Endothelial cell of umbilical vein (primary cell): Measurements from ENCODE around the gene SPTBN4. TPM values are rescaled to one million over a fixed set of nuclear protein-coding genes. Genes with fewer than 3 reads are reported as not detected.

ENCODE experiments used
- BruUV-seq: library from RNA; stranded (reverse); fragments of 400-500 nt; replicated peaks from 2 replicates; lab custom pipeline; 2021; lab: Mats Ljungman, UMichigan
- CTCF ChIA-PET: fragments of 300-600, 350-600 bp; sonication (Branson Sonifier 250); formaldehyde crosslinking; loops from one replicate; lab custom pipeline; 2021; ENCODE audit warnings: antibody characterized with exemption, inconsistent platforms; lab: Charles Lee
- POLR2A ChIA-PET: fragments of 300-600, 350-600 bp; sonication (Branson Sonifier 250); formaldehyde crosslinking; loops from one replicate; lab custom pipeline; 2021; ENCODE audit warnings: antibody characterized with exemption, inconsistent platforms; lab: Charles Lee
- DNase-seq: peaks from one replicate; pipeline ENCODE4 v3.0.0-alpha.2; 2011; ENCODE audit warnings: low read depth, low spot score
- FAIRE-seq: peaks from 2 replicates; lab custom pipeline; 2011; peaks lifted over from hg19 to GRCh38; lab: Jason Lieb, UNC
- H2AFZ ChIP-seq: 2 replicates; pipeline ENCODE4 v1.6.0; 2012; ENCODE audit warnings: low read depth, low read length, control low read depth, inconsistent platforms
- H3K27ac ChIP-seq: 2 replicates; pipeline ENCODE4 v1.5.1; 2011; ENCODE audit warnings: low read depth, mild to moderate bottlenecking, control low read depth, low read length, moderate library complexity; ENCODE audit not compliant: insufficient read depth
- H3K27me3 ChIP-seq, 2 experiments: 2 replicates each; pipeline versions ENCODE4 v1.6.0 to v1.6.1; 2011; ENCODE audit warnings: low read length in 2 of 2, mixed read lengths in 1 of 2; ENCODE audit not compliant: control insufficient read depth in 2 of 2, insufficient read depth in 2 of 2
- H3K36me3 ChIP-seq, 2 experiments: 2 replicates in 1 of 2; 3 replicates in 1 of 2; pipeline ENCODE4 v1.5.1; 2011; ENCODE audit warnings: low read length in 2 of 2, mild to moderate bottlenecking in 1 of 2, moderate library complexity in 1 of 2; ENCODE audit not compliant: control insufficient read depth in 2 of 2, insufficient read depth in 2 of 2; ENCODE audit errors: extremely low read depth in 1 of 2
- H3K4me1 ChIP-seq: 3 replicates; pipeline ENCODE4 v1.5.1; 2011; ENCODE audit warnings: mild to moderate bottlenecking, low read length; ENCODE audit not compliant: control insufficient read depth, insufficient read depth; ENCODE audit errors: extremely low read depth
- H3K4me2 ChIP-seq: 2 replicates; pipeline ENCODE4 v1.6.1; 2011; ENCODE audit warnings: low read length, control low read depth, mixed read lengths; ENCODE audit not compliant: insufficient read depth
- H3K4me3 ChIP-seq, 3 experiments: fragments of 200-600 bp in 1 of 3; sonication (generic), shearing (Covaris generic) in 1 of 3; replicated peaks in 1 of 3; 2 replicates each; pipeline ENCODE4 v1.5.1; 2011 to 2016; ENCODE audit warnings: control low read depth in 3 of 3, low read length in 3 of 3, mild to moderate bottlenecking in 2 of 3, inconsistent platforms in 1 of 3, low read depth in 1 of 3, moderate library complexity in 1 of 3; ENCODE audit not compliant: insufficient read depth in 1 of 3
- H3K79me2 ChIP-seq: 2 replicates; pipeline ENCODE4 v1.6.0; 2012; ENCODE audit warnings: low read length, inconsistent platforms; ENCODE audit not compliant: control insufficient read depth, insufficient read depth
- H3K9ac ChIP-seq: replicated peaks from 2 replicates; pipeline ENCODE3; 2011; ENCODE audit warnings: low read length, control low read depth; ENCODE audit not compliant: insufficient read depth; ENCODE audit errors: extremely low read depth
- H3K9me1 ChIP-seq: replicated peaks from 3 replicates; pipeline ENCODE4 v1.6.0; 2011; ENCODE audit warnings: mild to moderate bottlenecking, low read length; ENCODE audit not compliant: control insufficient read depth, insufficient read depth; ENCODE audit errors: extremely low read depth
- H3K9me3 ChIP-seq: replicated peaks from 2 replicates; pipeline ENCODE4 v1.5.1; 2012; ENCODE audit warnings: low read length, inconsistent platforms; ENCODE audit not compliant: control insufficient read depth, insufficient read depth
- H4K20me1 ChIP-seq: replicated peaks from 2 replicates; pipeline ENCODE3; 2011; ENCODE audit warnings: mild to moderate bottlenecking, low read length; ENCODE audit not compliant: control insufficient read depth, insufficient read depth; ENCODE audit errors: extremely low read depth
- EZH2 ChIP-seq: IDR thresholded peaks from 2 replicates; pipeline ENCODE4 v1.6.1; 2012; ENCODE audit warnings: borderline replicate concordance, low read depth, mild to moderate bottlenecking, moderate library complexity, low read length, inconsistent platforms; ENCODE audit not compliant: severe bottlenecking
- FOS ChIP-seq: IDR thresholded peaks from 2 replicates; pipeline ENCODE4 v1.6.1; 2011; ENCODE audit warnings: mild to moderate bottlenecking, low read length, moderate library complexity, borderline replicate concordance; ENCODE audit not compliant: insufficient read depth
- GATA2 ChIP-seq: IDR thresholded peaks from 2 replicates; pipeline ENCODE4 v1.7.0; 2011; ENCODE audit warnings: low read depth, mild to moderate bottlenecking, moderate library complexity, mixed read lengths, low read length; ENCODE audit not compliant: insufficient read length, insufficient read depth
- JUN ChIP-seq: IDR thresholded peaks from 2 replicates; pipeline ENCODE4 v1.6.1; 2011; ENCODE audit warnings: borderline replicate concordance, low read depth; ENCODE audit not compliant: insufficient read length, insufficient read depth
- MAX ChIP-seq: IDR thresholded peaks from 2 replicates; pipeline ENCODE4 v1.6.1; 2011; ENCODE audit not compliant: insufficient read depth, insufficient read length
- MYC ChIP-seq: IDR thresholded peaks from one replicate; pipeline ENCODE4 v1.6.1; 2011; ENCODE audit warnings: mild to moderate bottlenecking, low read depth, low read length
- POLR2A ChIP-seq: IDR thresholded peaks from 2 replicates; pipeline ENCODE4 v1.6.1; 2012; ENCODE audit warnings: low read depth, mild to moderate bottlenecking, control low read depth, low read length
- POLR2AphosphoS5 ChIP-seq: IDR thresholded peaks from 2 replicates; pipeline ENCODE4 v1.6.1; 2012; ENCODE audit warnings: low read depth, mild to moderate bottlenecking, control low read depth, low read length, moderate library complexity; ENCODE audit not compliant: insufficient read depth
- dilution Hi-C: fragments of 300-500 bp; cut with MboI; formaldehyde crosslinking; loops from one replicate; pipeline ENCODE4 v1.15.0; 2019; ENCODE audit warnings: low sequenced_read_pairs; ENCODE audit not compliant: extremely low pct_ligation_motif_present
- intact Hi-C: fragments of 100-400 bp; cut with micrococcal nuclease; formaldehyde crosslinking; loops from one replicate; pipeline ENCODE4 v1.10.0; 2022
- polyA plus RNA-seq, 4 experiments: library from polyadenylated mRNA; depleted of rRNA in 3 of 4; stranded (reverse) in 3 of 4; unstranded in 1 of 4; fragments of >200 nt; gene quantifications; 2 replicates each; pipeline versions ENCODE4 v1.2.1 to v1.2.3, GENCODE V29; 2011 to 2012; ENCODE audit warnings: missing spikeins in 1 of 4
- total RNA-seq: library from RNA; stranded (reverse); gene quantifications from 2 replicates; pipeline ENCODE4 v1.2.3, GENCODE V29; 2021
- TF ChIP-seq, protein P1 (sequence below), 2 donors: IDR thresholded peaks; 1 replicate in 1 of 2; 2 replicates in 1 of 2; pipeline ENCODE4 v1.5.1; 2011; ENCODE audit warnings: low read length in 2 of 2, mild to moderate bottlenecking in 2 of 2, moderate library complexity in 2 of 2, control low read depth in 1 of 2, inconsistent platforms in 1 of 2, low read depth in 1 of 2; ENCODE audit not compliant: insufficient read depth in 1 of 2; ENCODE audit errors: extremely low read depth in 1 of 2

Gene SPTBN4
- total and polyA plus RNA-seq, 2 donors (not counting 3 experiments of a cell fraction or from before 2014, with no cell fraction given), result 0.33 TPM; not detected in 1

GRCh38 chr19:40529093-40529954 is 62.5 kb downstream of the SPTBN4 start:
- Histone ChIP-seq H3K27ac (no peak overlapping the region), H3K36me3 (no peaks in the 10 kb centered on the region), H3K9ac (no peak overlapping the region), H3K4me3 (peak overlapping the region in 1 of 3 experiments; percentile 27), H4K20me1 (no peaks in the 10 kb centered on the region), H3K27me3 (peaks cover 2 to 6% of the 10 kb centered on the region in 2 experiments), H3K4me2 (peak overlapping the region; percentile 71), H3K9me1 (no peaks in the 10 kb centered on the region), H3K79me2 (no peaks in the 10 kb centered on the region), H3K4me1 (no peaks in the 10 kb centered on the region), H2AFZ (peak overlapping the region; percentile 89), H3K9me3 (no peaks in the 10 kb centered on the region)
- BruUV-seq, result no TSS peak
- FAIRE-seq (peak; percentile 84), DNase-seq (peak; percentile 87)
- dilution Hi-C loops (no loop called here), intact Hi-C loops (loop anchor here (1.0 to 10.0 kb wide), 3 partner anchors 69 to 385 kb away; no protein-coding TSS in a partner anchor)
- ChIA-PET POLR2A (no interaction called here), CTCF (interaction anchor here (1.6 to 1.8 kb wide), 2 partner anchors 20 to 105 kb away, joined by 5 to 8 read pairs; no protein-coding TSS in a partner anchor)
- TF ChIP-seq MYC, result no peak
- no peak for TF ChIP-seq MAX
- TF ChIP-seq GATA2, result no peak
- no peak for TF ChIP-seq POLR2A
- TF ChIP-seq EZH2, result peak; percentile 36
- TF ChIP-seq FOS, result no peak
- TF ChIP-seq, protein P1, sequence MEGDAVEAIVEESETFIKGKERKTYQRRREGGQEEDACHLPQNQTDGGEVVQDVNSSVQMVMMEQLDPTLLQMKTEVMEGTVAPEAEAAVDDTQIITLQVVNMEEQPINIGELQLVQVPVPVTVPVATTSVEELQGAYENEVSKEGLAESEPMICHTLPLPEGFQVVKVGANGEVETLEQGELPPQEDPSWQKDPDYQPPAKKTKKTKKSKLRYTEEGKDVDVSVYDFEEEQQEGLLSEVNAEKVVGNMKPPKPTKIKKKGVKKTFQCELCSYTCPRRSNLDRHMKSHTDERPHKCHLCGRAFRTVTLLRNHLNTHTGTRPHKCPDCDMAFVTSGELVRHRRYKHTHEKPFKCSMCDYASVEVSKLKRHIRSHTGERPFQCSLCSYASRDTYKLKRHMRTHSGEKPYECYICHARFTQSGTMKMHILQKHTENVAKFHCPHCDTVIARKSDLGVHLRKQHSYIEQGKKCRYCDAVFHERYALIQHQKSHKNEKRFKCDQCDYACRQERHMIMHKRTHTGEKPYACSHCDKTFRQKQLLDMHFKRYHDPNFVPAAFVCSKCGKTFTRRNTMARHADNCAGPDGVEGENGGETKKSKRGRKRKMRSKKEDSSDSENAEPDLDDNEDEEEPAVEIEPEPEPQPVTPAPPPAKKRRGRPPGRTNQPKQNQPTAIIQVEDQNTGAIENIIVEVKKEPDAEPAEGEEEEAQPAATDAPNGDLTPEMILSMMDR (IDR thresholded peaks at IDR 0.05; ENCODE audit: extremely low read depth in 1 of 2, insufficient read depth in 1 of 2, low read depth in 1 of 2, low read length in 2 of 2), result peak; percentile 93 to 98
- no peak for TF ChIP-seq POLR2AphosphoS5
- no peak for TF ChIP-seq JUN
